OCI-LY7 (cell line): ENCODE data around the gene TBCEL. TPM values are rescaled to one million over a fixed set of nuclear protein-coding genes. Genes with fewer than 3 reads are reported as not detected.

ENCODE experiments used
- BruUV-seq: library from RNA; stranded (reverse); fragments of 400-500 nt; replicated peaks from 2 replicates; lab custom pipeline; 2021; lab: Mats Ljungman, UMichigan
- CTCF ChIA-PET: fragments of 300-600 bp; sonication (Branson Sonifier 250); formaldehyde crosslinking; loops from one replicate; lab custom pipeline; 2022; ENCODE audit warnings: antibody characterized with exemption; ENCODE audit not compliant: unreplicated experiment; lab: Charles Lee
- POLR2A ChIA-PET: fragments of 300-600 bp; sonication (Branson Sonifier 250); formaldehyde crosslinking; loops from one replicate; lab custom pipeline; 2022; ENCODE audit warnings: antibody characterized with exemption; lab: Charles Lee
- DNase-seq: peaks from one replicate; pipeline ENCODE4 v3.0.0-alpha.2; 2015; ENCODE audit warnings: low spot score
- H2AFZ ChIP-seq: fragments of 200-600 bp; sonication (generic), shearing (Covaris generic); 2 replicates; pipeline ENCODE4 v1.6.1; 2014; ENCODE audit warnings: mild to moderate bottlenecking, antibody characterized with exemption, low read length, moderate library complexity
- H3K27ac ChIP-seq: fragments of 200-600 bp; sonication (generic); 2 replicates; pipeline ENCODE4 v1.5.1; 2014; ENCODE audit warnings: mixed run types, low read depth, mild to moderate bottlenecking, moderate library complexity, low read length, inconsistent platforms; ENCODE audit not compliant: poor library complexity, severe bottlenecking
- H3K36me3 ChIP-seq: fragments of 200-600 bp; sonication (generic); 2 replicates; pipeline ENCODE4 v1.6.1; 2014; ENCODE audit warnings: mild to moderate bottlenecking, antibody characterized with exemption, low read length, moderate library complexity, mixed read lengths; ENCODE audit not compliant: insufficient read depth
- H3K4me1 ChIP-seq: fragments of 200-600 bp; sonication (generic); 2 replicates; pipeline ENCODE4 v1.5.1; 2014; ENCODE audit warnings: mild to moderate bottlenecking, low read length; ENCODE audit not compliant: insufficient read depth, poor library complexity, severe bottlenecking
- H3K4me2 ChIP-seq: fragments of 200-600 bp; sonication (generic); 2 replicates; pipeline ENCODE4 v1.6.1; 2014; ENCODE audit warnings: mild to moderate bottlenecking, low read length
- H3K4me3 ChIP-seq: fragments of 200-600 bp; sonication (generic); 2 replicates; pipeline ENCODE4 v1.5.1; 2014; ENCODE audit warnings: mild to moderate bottlenecking, low read depth, low read length; ENCODE audit not compliant: poor library complexity, severe bottlenecking
- H3K79me2 ChIP-seq: fragments of 200-600 bp; sonication (generic); 2 replicates; pipeline ENCODE4 v1.6.1; 2016; ENCODE audit warnings: low read depth, mild to moderate bottlenecking, low read length, moderate library complexity, mixed read lengths; ENCODE audit not compliant: insufficient read depth
- H3K9me2 ChIP-seq: fragments of 200-600 bp; sonication (generic); 2 replicates; pipeline ENCODE4 v1.6.1; 2016; ENCODE audit warnings: mild to moderate bottlenecking, low read length, mixed read lengths; ENCODE audit not compliant: insufficient read depth
- H3K9me3 ChIP-seq: fragments of 200-600 bp; sonication (generic); 2 replicates; pipeline ENCODE4 v1.6.1; 2014; ENCODE audit warnings: mild to moderate bottlenecking, mixed run types, low read length, mixed read lengths
- H4K20me1 ChIP-seq: fragments of 200-600 bp; sonication (generic); 2 replicates; pipeline ENCODE4 v1.6.1; 2014; ENCODE audit warnings: mild to moderate bottlenecking, antibody characterized with exemption, low read length, moderate library complexity, mixed read lengths; ENCODE audit not compliant: insufficient read depth
- EZH2phosphoT487 ChIP-seq: fragments of 200-600 bp; sonication (generic); IDR thresholded peaks from 2 replicates; pipeline ENCODE4 v1.6.1; 2018; ENCODE audit warnings: low read depth, borderline replicate concordance, mild to moderate bottlenecking, mixed run types, antibody characterized with exemption, low read length, moderate library complexity, mixed read lengths
- intact Hi-C: fragments of 100-400 bp; cut with micrococcal nuclease; formaldehyde crosslinking; loops from one replicate; pipeline ENCODE4 v1.10.0; 2022; ENCODE audit not compliant: unreplicated experiment
- total RNA-seq, 2 experiments: library from RNA; depleted of rRNA in 1 of 2; stranded (reverse); fragments of >200 nt in 1 of 2; shearing (Covaris generic) in 1 of 2; gene quantifications; 2 replicates each; pipeline ENCODE4 v1.2.3, GENCODE V29; 2014 to 2022
- TF ChIP-seq, protein P1 (sequence below): fragments of 200-600 bp; sonication (generic); conservative IDR thresholded peaks from 2 replicates; pipeline ENCODE4 v1.5.1; 2014; ENCODE audit warnings: mild to moderate bottlenecking, antibody characterized with exemption, low read length, moderate library complexity, mixed read lengths

Gene TBCEL
- total RNA-seq, 2 experiments from 2014 or later, result 13.0 to 17.1 TPM

DNA sequence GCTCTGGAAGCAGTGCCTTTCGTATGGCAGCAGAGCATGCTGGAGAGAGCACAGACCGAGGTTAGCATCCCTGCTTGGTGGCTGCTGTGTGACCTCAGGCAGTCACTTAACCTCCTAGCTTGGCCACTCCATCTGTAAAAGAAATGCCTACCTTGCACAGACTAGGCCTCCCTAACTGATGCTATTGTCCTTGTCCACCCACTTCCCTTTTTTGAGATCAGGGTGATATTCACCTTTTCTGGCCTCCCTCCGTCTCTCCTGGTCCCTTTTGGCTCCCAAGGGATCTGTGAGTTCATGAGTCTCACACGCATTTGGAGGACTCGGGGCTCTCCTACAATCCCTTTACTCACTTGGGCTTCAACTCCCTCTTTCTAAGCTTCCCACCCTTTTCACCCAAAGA lies 114.4 kb downstream of the TBCEL start:
- Histone ChIP-seq H3K36me3 (no peaks in the 10 kb centered on the region), H3K9me3 (no peaks in the 10 kb centered on the region), H3K9me2 (no peaks in the 10 kb centered on the region), H2AFZ (no peak overlapping the region), H4K20me1 (no peaks in the 10 kb centered on the region), H3K4me3 (no peak overlapping the region), H3K4me2 (no peak overlapping the region), H3K4me1 (no peaks in the 10 kb centered on the region), H3K27ac (no peak overlapping the region), H3K79me2 (no peaks in the 10 kb centered on the region)
- TF ChIP-seq, protein P1, sequence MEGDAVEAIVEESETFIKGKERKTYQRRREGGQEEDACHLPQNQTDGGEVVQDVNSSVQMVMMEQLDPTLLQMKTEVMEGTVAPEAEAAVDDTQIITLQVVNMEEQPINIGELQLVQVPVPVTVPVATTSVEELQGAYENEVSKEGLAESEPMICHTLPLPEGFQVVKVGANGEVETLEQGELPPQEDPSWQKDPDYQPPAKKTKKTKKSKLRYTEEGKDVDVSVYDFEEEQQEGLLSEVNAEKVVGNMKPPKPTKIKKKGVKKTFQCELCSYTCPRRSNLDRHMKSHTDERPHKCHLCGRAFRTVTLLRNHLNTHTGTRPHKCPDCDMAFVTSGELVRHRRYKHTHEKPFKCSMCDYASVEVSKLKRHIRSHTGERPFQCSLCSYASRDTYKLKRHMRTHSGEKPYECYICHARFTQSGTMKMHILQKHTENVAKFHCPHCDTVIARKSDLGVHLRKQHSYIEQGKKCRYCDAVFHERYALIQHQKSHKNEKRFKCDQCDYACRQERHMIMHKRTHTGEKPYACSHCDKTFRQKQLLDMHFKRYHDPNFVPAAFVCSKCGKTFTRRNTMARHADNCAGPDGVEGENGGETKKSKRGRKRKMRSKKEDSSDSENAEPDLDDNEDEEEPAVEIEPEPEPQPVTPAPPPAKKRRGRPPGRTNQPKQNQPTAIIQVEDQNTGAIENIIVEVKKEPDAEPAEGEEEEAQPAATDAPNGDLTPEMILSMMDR, result no peak
- TF ChIP-seq EZH2phosphoT487, result no peak
- CTCF ChIA-PET, result interaction anchor here (1.3 kb wide), 1 partner anchor 18 kb away, joined by 5 read pairs; no protein-coding TSS in a partner anchor
- BruUV-seq, result no TSS peak
- no peak for DNase-seq
- intact Hi-C loops, result no loop called here
- POLR2A ChIA-PET, result no interaction called here

DNA sequence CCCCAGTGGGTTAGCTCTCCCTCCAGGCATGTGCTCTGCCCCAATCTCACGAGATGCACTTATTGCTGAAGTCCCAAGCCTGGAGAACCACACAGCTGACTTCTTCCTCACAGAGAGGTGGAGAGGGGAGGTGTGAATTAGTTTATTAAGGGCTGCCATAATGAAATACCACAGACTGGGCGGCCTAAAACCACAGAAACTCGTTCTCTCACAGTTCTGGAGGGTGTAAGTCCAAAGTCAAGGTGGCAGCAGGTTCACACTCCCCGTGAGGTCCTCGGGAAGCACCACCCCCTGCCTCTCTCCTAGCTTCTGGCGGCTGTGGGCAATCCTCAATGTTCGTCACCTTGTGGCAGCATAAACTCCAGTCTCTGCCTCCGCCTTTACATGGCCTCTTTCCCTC lies 116.5 kb downstream of the TBCEL start:
- CTCF ChIA-PET, result no interaction called here
- no peaks in the 10 kb centered on the region for H3K79me2 ChIP-seq
- no peaks in the 10 kb centered on the region for H3K4me1 ChIP-seq
- no peak overlapping the region for H2AFZ ChIP-seq
- DNase-seq, result no peak
- BruUV-seq, result no TSS peak
- no peaks in the 10 kb centered on the region for H3K9me2 ChIP-seq
- no peaks in the 10 kb centered on the region for H4K20me1 ChIP-seq
- TF ChIP-seq, protein P1, result no peak
- no peak for TF ChIP-seq EZH2phosphoT487
- no peak overlapping the region for H3K4me2 ChIP-seq
- intact Hi-C loops, result no loop called here
- no peaks in the 10 kb centered on the region for H3K9me3 ChIP-seq
- no peak overlapping the region for H3K4me3 ChIP-seq
- H3K36me3 ChIP-seq, result no peaks in the 10 kb centered on the region
- H3K27ac ChIP-seq, result no peak overlapping the region
- POLR2A ChIA-PET, result no interaction called here

Other genes starting within 250 kb of the TBCEL start
- gene TECTA, start 77.1 kb downstream of the TBCEL start, total RNA-seq (2014; rRNA removed; shearing (Covaris generic)), result 0.31 and 0.32 TPM in 2 replicates
- gene TECTA, start 77.1 kb downstream of the TBCEL start, total RNA-seq (2022), result 0.13 and 0.48 TPM in 2 replicates